HG03064 (cell line): ENCODE results near the gene SPATA4.

ENCODE experiments used
- ATAC-seq: cut with Tn5 transposase; IDR thresholded peaks from one replicate; pipeline ENCODE4 v1.9.1; 2021; ENCODE audit warnings: low read depth; ENCODE audit not compliant: unreplicated experiment

The SPATA4 gene

GRCh38 chr4:176191974-176192373 lies 3.4 kb downstream of the SPATA4 start:
- no peak for ATAC-seq

GRCh38 chr4:176189891-176190795 lies 5.2 kb downstream of the SPATA4 start:
- no peak for ATAC-seq

GRCh38 chr4:176188654-176189053 lies 6.7 kb downstream of the SPATA4 start:
- ATAC-seq: no peak

GRCh38 chr4:176187624-176188023 lies 7.8 kb downstream of the SPATA4 start:
- ATAC-seq: no peak

- ATAC-seq: no peak
Measured at GRCh38 chr4:176186671-176187395, 8.6 kb downstream of the SPATA4 start.

GRCh38 chr4:176186067-176186466 lies 9.3 kb downstream of the SPATA4 start:
- ATAC-seq: no peak

GRCh38 chr4:176185051-176185450 lies 10.3 kb downstream of the SPATA4 start:
- ATAC-seq: no peak

GRCh38 chr4:176163041-176163440 lies 32.3 kb downstream of the SPATA4 start:
- ATAC-seq: no peak

- no peak for ATAC-seq
Measured at GRCh38 chr4:176156656-176157055, 38.7 kb downstream of the SPATA4 start.

GRCh38 chr4:176153124-176153523 lies 42.3 kb downstream of the SPATA4 start:
- no peak for ATAC-seq

GRCh38 chr4:176150704-176151103 lies 44.7 kb downstream of the SPATA4 start:
- ATAC-seq: no peak

- no peak for ATAC-seq
Measured at GRCh38 chr4:176150356-176150682, 45.1 kb downstream of the SPATA4 start.

GRCh38 chr4:176149680-176150355 lies 45.6 kb downstream of the SPATA4 start:
- no peak for ATAC-seq

GRCh38 chr4:176142253-176142652 lies 53.1 kb downstream of the SPATA4 start:
- ATAC-seq: no peak

- no peak for ATAC-seq
Measured at GRCh38 chr4:176139518-176139917, 55.9 kb downstream of the SPATA4 start.

- ATAC-seq: no peak
Measured at GRCh38 chr4:176137631-176138030, 57.8 kb downstream of the SPATA4 start.

GRCh38 chr4:176134670-176135069 lies 60.7 kb downstream of the SPATA4 start:
- ATAC-seq: no peak
